ENCODE results near the gene ERBIN. TPM values are rescaled to one million over a fixed set of nuclear protein-coding genes. Genes with fewer than 3 reads are reported as not detected.
A peak's percentile ranks its signal among the peaks of the same experiment; 100 is the strongest.

Gene ERBIN
- total and polyA plus RNA-seq, 2 experiments from 2014 or later, result 15.6 to 26.4 TPM

- Histone ChIP-seq H3K79me2 (replicated peaks; ENCODE audit: insufficient read depth) (peaks cover 38% of the 10 kb centered on the region), H3K27me3 (ENCODE audit: insufficient read depth) (peaks cover 18% of the 10 kb centered on the region), H3K4me2 (peak overlapping the region; percentile 87), H3F3A (replicated peaks; ENCODE audit: low read depth) (0 out of 2 replicates have a peak, but pooled peaks cover 4% of the 10 kb centered on the region), H3K36me3 (ENCODE audit: insufficient read depth) (no peaks in the 10 kb centered on the region), H3K4me1 (ENCODE audit: insufficient read depth) (peaks cover 8% of the 10 kb centered on the region; the same call in 1 of the 2 replicates), H4K20me1 (replicated peaks; ENCODE audit: insufficient read depth) (peaks cover 7% of the 10 kb centered on the region), H3K4me3 (peak overlapping the region; percentile 68), H3K27ac (ENCODE audit: low read depth) (peak overlapping the region; percentile 60; the same call in 1 of the 2 replicates), H3K9me2 (ENCODE audit: insufficient read depth) (no peaks in the 10 kb centered on the region), H2AFZ (peak overlapping the region; percentile 86)
- TF ChIP-seq STAT1 (IDR thresholded peaks at IDR 0.05; ENCODE audit: unreplicated experiment), result no peak
- no peak for TF ChIP-seq CREB1 (CRISPR knock-in tag; IDR thresholded peaks at IDR 0.05; ENCODE audit: low read depth)
- TF ChIP-seq EZH2 (IDR thresholded peaks at IDR 0.05; ENCODE audit: low read depth, unreplicated experiment), result no peak
- TF ChIP-seq, protein P1, sequence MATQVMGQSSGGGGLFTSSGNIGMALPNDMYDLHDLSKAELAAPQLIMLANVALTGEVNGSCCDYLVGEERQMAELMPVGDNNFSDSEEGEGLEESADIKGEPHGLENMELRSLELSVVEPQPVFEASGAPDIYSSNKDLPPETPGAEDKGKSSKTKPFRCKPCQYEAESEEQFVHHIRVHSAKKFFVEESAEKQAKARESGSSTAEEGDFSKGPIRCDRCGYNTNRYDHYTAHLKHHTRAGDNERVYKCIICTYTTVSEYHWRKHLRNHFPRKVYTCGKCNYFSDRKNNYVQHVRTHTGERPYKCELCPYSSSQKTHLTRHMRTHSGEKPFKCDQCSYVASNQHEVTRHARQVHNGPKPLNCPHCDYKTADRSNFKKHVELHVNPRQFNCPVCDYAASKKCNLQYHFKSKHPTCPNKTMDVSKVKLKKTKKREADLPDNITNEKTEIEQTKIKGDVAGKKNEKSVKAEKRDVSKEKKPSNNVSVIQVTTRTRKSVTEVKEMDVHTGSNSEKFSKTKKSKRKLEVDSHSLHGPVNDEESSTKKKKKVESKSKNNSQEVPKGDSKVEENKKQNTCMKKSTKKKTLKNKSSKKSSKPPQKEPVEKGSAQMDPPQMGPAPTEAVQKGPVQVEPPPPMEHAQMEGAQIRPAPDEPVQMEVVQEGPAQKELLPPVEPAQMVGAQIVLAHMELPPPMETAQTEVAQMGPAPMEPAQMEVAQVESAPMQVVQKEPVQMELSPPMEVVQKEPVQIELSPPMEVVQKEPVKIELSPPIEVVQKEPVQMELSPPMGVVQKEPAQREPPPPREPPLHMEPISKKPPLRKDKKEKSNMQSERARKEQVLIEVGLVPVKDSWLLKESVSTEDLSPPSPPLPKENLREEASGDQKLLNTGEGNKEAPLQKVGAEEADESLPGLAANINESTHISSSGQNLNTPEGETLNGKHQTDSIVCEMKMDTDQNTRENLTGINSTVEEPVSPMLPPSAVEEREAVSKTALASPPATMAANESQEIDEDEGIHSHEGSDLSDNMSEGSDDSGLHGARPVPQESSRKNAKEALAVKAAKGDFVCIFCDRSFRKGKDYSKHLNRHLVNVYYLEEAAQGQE (IDR thresholded peaks at IDR 0.05; ENCODE audit: unreplicated experiment), result no peak
- no peak for TF ChIP-seq ZNF462 (CRISPR knock-in tag; IDR thresholded peaks at IDR 0.05)
- TF ChIP-seq JUNB (IDR thresholded peaks at IDR 0.05; ENCODE audit: unreplicated experiment), result no peak
- TF ChIP-seq ZNF331 (CRISPR knock-in tag; IDR thresholded peaks at IDR 0.05; ENCODE audit: low read depth), result no peak
- no peak for TF ChIP-seq ZNF114 (CRISPR knock-in tag; IDR thresholded peaks at IDR 0.05)
- TF ChIP-seq, protein P2, sequence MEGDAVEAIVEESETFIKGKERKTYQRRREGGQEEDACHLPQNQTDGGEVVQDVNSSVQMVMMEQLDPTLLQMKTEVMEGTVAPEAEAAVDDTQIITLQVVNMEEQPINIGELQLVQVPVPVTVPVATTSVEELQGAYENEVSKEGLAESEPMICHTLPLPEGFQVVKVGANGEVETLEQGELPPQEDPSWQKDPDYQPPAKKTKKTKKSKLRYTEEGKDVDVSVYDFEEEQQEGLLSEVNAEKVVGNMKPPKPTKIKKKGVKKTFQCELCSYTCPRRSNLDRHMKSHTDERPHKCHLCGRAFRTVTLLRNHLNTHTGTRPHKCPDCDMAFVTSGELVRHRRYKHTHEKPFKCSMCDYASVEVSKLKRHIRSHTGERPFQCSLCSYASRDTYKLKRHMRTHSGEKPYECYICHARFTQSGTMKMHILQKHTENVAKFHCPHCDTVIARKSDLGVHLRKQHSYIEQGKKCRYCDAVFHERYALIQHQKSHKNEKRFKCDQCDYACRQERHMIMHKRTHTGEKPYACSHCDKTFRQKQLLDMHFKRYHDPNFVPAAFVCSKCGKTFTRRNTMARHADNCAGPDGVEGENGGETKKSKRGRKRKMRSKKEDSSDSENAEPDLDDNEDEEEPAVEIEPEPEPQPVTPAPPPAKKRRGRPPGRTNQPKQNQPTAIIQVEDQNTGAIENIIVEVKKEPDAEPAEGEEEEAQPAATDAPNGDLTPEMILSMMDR (conservative IDR thresholded peaks at IDR 0.05; ENCODE audit: low read depth in 2 of 2), result no peak
- TF ChIP-seq NANOG (IDR thresholded peaks at IDR 0.05; ENCODE audit: borderline replicate concordance), result no peak
- TF ChIP-seq EZH2phosphoT487 (IDR thresholded peaks at IDR 0.05; ENCODE audit: unreplicated experiment), result no peak
- TF ChIP-seq, protein P3, sequence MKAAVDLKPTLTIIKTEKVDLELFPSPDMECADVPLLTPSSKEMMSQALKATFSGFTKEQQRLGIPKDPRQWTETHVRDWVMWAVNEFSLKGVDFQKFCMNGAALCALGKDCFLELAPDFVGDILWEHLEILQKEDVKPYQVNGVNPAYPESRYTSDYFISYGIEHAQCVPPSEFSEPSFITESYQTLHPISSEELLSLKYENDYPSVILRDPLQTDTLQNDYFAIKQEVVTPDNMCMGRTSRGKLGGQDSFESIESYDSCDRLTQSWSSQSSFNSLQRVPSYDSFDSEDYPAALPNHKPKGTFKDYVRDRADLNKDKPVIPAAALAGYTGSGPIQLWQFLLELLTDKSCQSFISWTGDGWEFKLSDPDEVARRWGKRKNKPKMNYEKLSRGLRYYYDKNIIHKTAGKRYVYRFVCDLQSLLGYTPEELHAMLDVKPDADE (IDR thresholded peaks at IDR 0.05), result no peak
- no peak for TF ChIP-seq POLR2AphosphoS5 (IDR thresholded peaks at IDR 0.05; ENCODE audit: low read depth)
- peak; percentile 33 for ATAC-seq
- Mint-ChIP-seq H3K9me3 (no peaks in the 10 kb centered on the region; the same call in 2 of the 3 replicates), H3K4me1 (peaks cover 13% of the 10 kb centered on the region; the same call in 2 of the 3 replicates), H3K27me3 (ENCODE audit: insufficient read depth, low read depth, poor library complexity) (peaks cover 18% of the 10 kb centered on the region), H3K36me3 (ENCODE audit: low read depth) (peaks cover 7% of the 10 kb centered on the region; the same call in 2 of the 3 replicates), H3K27ac (peak overlapping the region; percentile 94), H3K4me3 (peak overlapping the region; percentile 90)
- peak; percentile 68 for DNase-seq (ENCODE audit: low spot score)
Observed at GRCh38 chr5:65925044-65925600, 1.3 kb upstream of the ERBIN start.
